ENCODE measurements around the gene AKAP13.

GRCh38 chr15:85422607-85423006, 42.2 kb downstream of the AKAP13 start:
- no peak for TF ChIP-seq POLR2AphosphoS5 (IDR thresholded peaks at IDR 0.05; ENCODE audit: low read depth, low read length)
- TF ChIP-seq PAX5 (IDR thresholded peaks at IDR 0.05; ENCODE audit: insufficient read depth, low read length, severe bottlenecking), result no peak
- no peak for TF ChIP-seq SPI1 (IDR thresholded peaks at IDR 0.05; ENCODE audit: low read depth, low read length)
- no peak for TF ChIP-seq POLR2A (IDR thresholded peaks at IDR 0.05; ENCODE audit: low read depth, low read length)
- no peak for TF ChIP-seq TAF1 (IDR thresholded peaks at IDR 0.05; ENCODE audit: low read depth, low read length)
- TF ChIP-seq POU2F2 (IDR thresholded peaks at IDR 0.05; ENCODE audit: low read depth, low read length), result no peak

All from GM12891 (cell line).